ENCODE results near the gene NUMB.
A peak's percentile ranks its signal among the peaks of the same experiment; 100 is the strongest.

The NUMB gene

GRCh38 chr14:73242357-73242901 lies 215.9 kb downstream of the NUMB start:
- DNase-seq: no peak

GRCh38 chr14:73241481-73242165 lies 216.7 kb downstream of the NUMB start:
- DNase-seq: no peak

GRCh38 chr14:73240816-73241480 lies 217.4 kb downstream of the NUMB start:
- no peak for DNase-seq

- DNase-seq: no peak
Observed at GRCh38 chr14:73239393-73240241, 218.7 kb downstream of the NUMB start.

- DNase-seq: no peak
Observed at GRCh38 chr14:73238941-73239340, 219.4 kb downstream of the NUMB start.

GRCh38 chr14:73238424-73238852 lies 219.9 kb downstream of the NUMB start:
- DNase-seq: no peak

- no peak for DNase-seq
Observed at GRCh38 chr14:73237786-73238423, 220.4 kb downstream of the NUMB start.

GRCh38 chr14:73237219-73237785 lies 221.0 kb downstream of the NUMB start, which contains the start of gene PAPLN:
PAPLN (plus strand) TSS chr14:73237506; CDS start chr14:73239779, 2,273 bp downstream.
- no peak for DNase-seq

GRCh38 chr14:73236752-73237218 lies 221.6 kb downstream of the NUMB start:
- DNase-seq: no peak

GRCh38 chr14:73236157-73236556 lies 222.2 kb downstream of the NUMB start:
- no peak for DNase-seq

GRCh38 chr14:73235531-73236155 lies 222.7 kb downstream of the NUMB start:
- no peak for DNase-seq

- DNase-seq: no peak
Observed at GRCh38 chr14:73234586-73235394, 223.6 kb downstream of the NUMB start.

GRCh38 chr14:73234029-73234428 lies 224.3 kb downstream of the NUMB start:
- DNase-seq: no peak

GRCh38 chr14:73233564-73233963 lies 224.8 kb downstream of the NUMB start:
- no peak for DNase-seq

GRCh38 chr14:73232984-73233383 lies 225.4 kb downstream of the NUMB start:
- no peak for DNase-seq

- peak; percentile 47 for DNase-seq
Observed at GRCh38 chr14:73231981-73232851, 226.1 kb downstream of the NUMB start.

GRCh38 chr14:73230051-73230450 lies 228.3 kb downstream of the NUMB start:
- DNase-seq: no peak

GRCh38 chr14:73227812-73228781 lies 230.2 kb downstream of the NUMB start:
- peak; percentile 94 for DNase-seq

- no peak for DNase-seq
Observed at GRCh38 chr14:73225496-73225895, 232.8 kb downstream of the NUMB start.
